H9 (cell line): ENCODE data around the gene EHMT2. TPM values are rescaled to one million over a fixed set of nuclear protein-coding genes. Genes with fewer than 3 reads are reported as not detected.
A peak's percentile ranks its signal among the peaks of the same experiment; 100 is the strongest.
"Not testable (repeated sequence)": the region's sequence is repeated elsewhere in the genome, so short reads cannot be mapped to it uniquely, and the experiment has no call there.

Experiments used
- DNase-seq: peaks from one replicate; pipeline ENCODE4 v3.0.0-alpha.2; 2017
- H2AFZ ChIP-seq: one replicate; pipeline ENCODE4 v1.6.1; 2013; ENCODE audit warnings: mild to moderate bottlenecking, low read length, control low read depth, moderate library complexity
- H2AK5ac ChIP-seq: 2 replicates; pipeline ENCODE4 v1.6.1; 2013; ENCODE audit warnings: low read length, control low read depth, mixed read lengths; ENCODE audit not compliant: insufficient read length
- H2BK120ac ChIP-seq: one replicate; pipeline ENCODE4 v1.6.1; 2013; ENCODE audit warnings: low read depth, mild to moderate bottlenecking, low read length, control low read depth, inconsistent platforms; ENCODE audit not compliant: poor library complexity, severe bottlenecking
- H2BK12ac ChIP-seq: 2 replicates; pipeline ENCODE4 v1.6.1; 2013; ENCODE audit warnings: low read length, control low read depth, mixed read lengths, low read depth; ENCODE audit not compliant: insufficient read length
- H2BK15ac ChIP-seq: 2 replicates; pipeline ENCODE4 v1.6.1; 2013; ENCODE audit warnings: low read depth, low read length, control low read depth
- H2BK20ac ChIP-seq: one replicate; pipeline ENCODE4 v1.6.1; 2013; ENCODE audit warnings: low read depth, mild to moderate bottlenecking, low read length, control low read depth, inconsistent platforms; ENCODE audit not compliant: poor library complexity, severe bottlenecking
- H2BK5ac ChIP-seq: 2 replicates; pipeline ENCODE4 v1.6.1; 2013; ENCODE audit warnings: low read length, control low read depth, mixed read lengths; ENCODE audit not compliant: insufficient read length
- H3K14ac ChIP-seq: 2 replicates; pipeline ENCODE4 v1.6.1; 2013; ENCODE audit warnings: low read length, control low read depth; ENCODE audit not compliant: insufficient read depth
- H3K18ac ChIP-seq: 2 replicates; pipeline ENCODE4 v1.6.1; 2013; ENCODE audit warnings: low read depth, mild to moderate bottlenecking, mixed read lengths, low read length, control low read depth; ENCODE audit not compliant: insufficient read length
- H3K23ac ChIP-seq: 2 replicates; pipeline ENCODE4 v1.6.1; 2013; ENCODE audit warnings: low read length, control low read depth, mixed read lengths, low read depth; ENCODE audit not compliant: insufficient read length
- H3K23me2 ChIP-seq: 2 replicates; pipeline ENCODE4 v1.6.1; 2013; ENCODE audit warnings: low read depth, mild to moderate bottlenecking, mixed read lengths, low read length, control low read depth; ENCODE audit not compliant: insufficient read length, poor library complexity, severe bottlenecking
- H3K27ac ChIP-seq: 2 replicates; pipeline ENCODE4 v1.5.1; 2013; ENCODE audit warnings: low read length, control low read depth, mixed read lengths, low read depth; ENCODE audit not compliant: insufficient read length
- H3K27me3 ChIP-seq: 2 replicates; pipeline ENCODE4 v1.6.1; 2013; ENCODE audit warnings: low read length, control low read depth, inconsistent platforms; ENCODE audit not compliant: insufficient read depth
- H3K4ac ChIP-seq: 2 replicates; pipeline ENCODE4 v1.6.1; 2013; ENCODE audit warnings: low read depth, mild to moderate bottlenecking, control low read depth, inconsistent platforms, low read length, moderate library complexity
- H3K4me1 ChIP-seq: 2 replicates; pipeline ENCODE4 v1.6.1; 2013; ENCODE audit warnings: low read length, control low read depth, inconsistent platforms; ENCODE audit not compliant: insufficient read depth
- H3K4me2 ChIP-seq: 2 replicates; pipeline ENCODE4 v1.6.1; 2013; ENCODE audit warnings: low read length, control low read depth, mixed read lengths; ENCODE audit not compliant: insufficient read length, insufficient read depth
- H3K56ac ChIP-seq: 2 replicates; pipeline ENCODE4 v1.6.1; 2013; ENCODE audit warnings: low read depth, mild to moderate bottlenecking, mixed read lengths, low read length, control low read depth; ENCODE audit not compliant: insufficient read length
- H3K79me1 ChIP-seq: 2 replicates; pipeline ENCODE4 v1.6.1; 2013; ENCODE audit warnings: low read depth, mild to moderate bottlenecking, moderate library complexity, low read length, control low read depth, inconsistent platforms; ENCODE audit not compliant: insufficient read depth, poor library complexity, severe bottlenecking
- H3K79me2 ChIP-seq: 2 replicates; pipeline ENCODE4 v1.6.1; 2013; ENCODE audit warnings: low read length, control low read depth, inconsistent platforms; ENCODE audit not compliant: insufficient read depth
- H3K9ac ChIP-seq: 2 replicates; pipeline ENCODE4 v1.6.1; 2013; ENCODE audit warnings: low read length, control low read depth, mixed read lengths; ENCODE audit not compliant: insufficient read length; ENCODE audit errors: extremely low read depth
- H3K9me3 ChIP-seq: one replicate; pipeline ENCODE4 v1.6.1; 2013; ENCODE audit warnings: low read depth, low read length, inconsistent platforms; ENCODE audit not compliant: control insufficient read depth
- H3T11ph ChIP-seq: one replicate; pipeline ENCODE4 v1.6.1; 2013; ENCODE audit warnings: mild to moderate bottlenecking, low read length, control low read depth, inconsistent platforms
- H4K20me1 ChIP-seq: one replicate; pipeline ENCODE4 v1.6.1; 2013; ENCODE audit not compliant: control insufficient read depth, insufficient read length, insufficient read depth
- H4K5ac ChIP-seq: 2 replicates; pipeline ENCODE4 v1.6.1; 2013; ENCODE audit warnings: low read depth, mild to moderate bottlenecking, mixed read lengths, low read length, control low read depth; ENCODE audit not compliant: insufficient read length
- H4K8ac ChIP-seq: replicated peaks from 2 replicates; pipeline ENCODE4 v1.6.1; 2013; ENCODE audit warnings: low read length, control low read depth, mixed read lengths, low read depth; ENCODE audit not compliant: insufficient read length
- H4K91ac ChIP-seq: 2 replicates; pipeline ENCODE4 v1.6.1; 2013; ENCODE audit warnings: low read depth, mild to moderate bottlenecking, moderate library complexity, mixed read lengths, low read length, control low read depth; ENCODE audit not compliant: insufficient read length
- H3K27ac Mint-ChIP-seq, 3 experiments: 2 replicates in 2 of 3; 3 replicates in 1 of 3; pipeline ENCODE4 v1.8.0; 2020 to 2021; ENCODE audit warnings: mixed read lengths in 3 of 3, mild to moderate bottlenecking in 1 of 3, moderate library complexity in 1 of 3
- H3K27me3 Mint-ChIP-seq: 2 replicates; pipeline ENCODE4 v1.8.0; 2021; ENCODE audit warnings: low read depth, mild to moderate bottlenecking, moderate library complexity, mixed read lengths
- H3K36me3 Mint-ChIP-seq, 3 experiments: 2 replicates in 2 of 3; 3 replicates in 1 of 3; pipeline ENCODE4 v1.8.0; 2020 to 2021; ENCODE audit warnings: low read depth in 3 of 3, mixed read lengths in 3 of 3; ENCODE audit not compliant: insufficient read depth in 1 of 3
- H3K4me1 Mint-ChIP-seq, 2 experiments: 2 replicates each; pipeline ENCODE4 v1.8.0; 2020; ENCODE audit warnings: mixed read lengths in 2 of 2
- H3K4me3 Mint-ChIP-seq, 2 experiments: 2 replicates in 1 of 2; 3 replicates in 1 of 2; pipeline ENCODE4 v1.8.0; 2020 to 2021; ENCODE audit warnings: mild to moderate bottlenecking in 2 of 2, mixed read lengths in 2 of 2, moderate library complexity in 1 of 2
- H3K9me3 Mint-ChIP-seq, 2 experiments: 2 replicates in 1 of 2; 3 replicates in 1 of 2; pipeline ENCODE4 v1.8.0; 2020; ENCODE audit warnings: mild to moderate bottlenecking in 2 of 2, mixed read lengths in 2 of 2, moderate library complexity in 1 of 2
- CTCF ChIP-seq: fragments of 200-600 bp; sonication (generic); conservative IDR thresholded peaks from 3 replicates; pipeline ENCODE4 v1.8.0; 2021; ENCODE audit warnings: antibody characterized with exemption, mild to moderate bottlenecking
- WGBS: extraction: QIAGEN DNeasy Blood & Tissue Kit; methylation state at CpG from one replicate; pipeline ENCODE4 v1.1.7; 2013; ENCODE audit warnings: missing lambda C conversion rate, low lambda C conversion rate, mixed read lengths; ENCODE audit not compliant: insufficient read length; ENCODE audit errors: extremely low coverage; 5-methylcytosine and 5-hydroxymethylcytosine counted together
- total RNA-seq: library from RNA; stranded (reverse); gene quantifications from 2 replicates; pipeline ENCODE4 v1.2.1, GENCODE V29; 2021

The EHMT2 gene
- total RNA-seq, 1 experiment from 2014 or later = 124 TPM

- WGBS = no CpG with 5 or more reads among the region's 7 CpGs
Measured at GRCh38 chr6:31907158-31907813, 9.8 kb upstream of the EHMT2 start.

DNA sequence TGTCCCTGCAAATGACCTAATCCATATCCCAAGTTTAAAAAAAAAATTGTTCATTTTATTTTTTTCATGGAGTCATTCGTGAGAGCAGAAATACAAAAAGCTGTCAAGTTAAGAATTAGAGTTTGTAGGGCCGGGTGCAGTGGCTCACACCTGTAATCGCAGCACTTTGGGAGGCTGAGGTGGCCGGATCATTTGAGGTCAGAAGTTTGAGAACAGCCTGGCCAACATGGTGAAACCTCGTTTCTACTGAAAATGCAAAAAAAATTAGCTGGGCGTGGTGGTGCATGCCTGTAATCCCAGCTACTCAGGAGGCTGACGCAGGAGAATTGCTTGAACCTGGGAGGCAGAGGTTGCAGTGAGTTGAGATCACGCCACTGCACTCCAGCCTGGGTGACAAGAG, 9.2 kb upstream of the EHMT2 start:
- H3K4ac ChIP-seq, H3K18ac ChIP-seq, H3K27me3 ChIP-seq, H2BK15ac ChIP-seq, H4K91ac ChIP-seq, H3K56ac ChIP-seq, H3K9me3 ChIP-seq, H2AFZ ChIP-seq, H3K27ac ChIP-seq, H3K4me1 ChIP-seq, H2BK5ac ChIP-seq, H3K23me2 ChIP-seq, H3K27me3 Mint-ChIP-seq, H3K79me1 ChIP-seq, H4K8ac ChIP-seq, H3T11ph ChIP-seq, H3K4me2 ChIP-seq, H4K20me1 ChIP-seq, H3K36me3 Mint-ChIP-seq, H3K79me2 ChIP-seq, H3K9ac ChIP-seq, H2BK120ac ChIP-seq, H3K9me3 Mint-ChIP-seq, H3K14ac ChIP-seq, H3K23ac ChIP-seq, H2BK12ac ChIP-seq, H2BK20ac ChIP-seq, DNase-seq, H4K5ac ChIP-seq, H2AK5ac ChIP-seq: not testable (repeated sequence)
- peak overlapping the region in 1 of 2 experiments; percentile 31; a peak in 1 of 5 replicates for H3K4me3 Mint-ChIP-seq
- H3K4me1 Mint-ChIP-seq = peaks cover 17 to 22% of the 10 kb centered on the region in 2 experiments
- H3K27ac Mint-ChIP-seq = peak overlapping the region in 1 of 3 experiments; percentile 67; a peak in 3 of 7 replicates
- WGBS = no CpG with 5 or more reads among the region's 8 CpGs

More at GRCh38 chr6:31907158-31907813, 9.8 kb upstream of the EHMT2 start:
- Mint-ChIP-seq H3K4me3 (no peak overlapping the region), H3K27me3 (peaks cover under 1% of the 10 kb centered on the region), H3K36me3 (no peaks in the 10 kb centered on the region), H3K9me3 (no peaks in the 10 kb centered on the region; a peak in 1 of 5 replicates), H3K4me1 (peaks cover 17 to 23% of the 10 kb centered on the region in 2 experiments), H3K27ac (no peak overlapping the region)
- Histone ChIP-seq H3K79me1 (no peaks in the 10 kb centered on the region), H3K9ac (no peak overlapping the region), H2BK120ac (no peak overlapping the region), H2AFZ (no peak overlapping the region), H3K27ac (no peak overlapping the region), H3K56ac (no peak overlapping the region), H4K91ac (no peak overlapping the region), H2AK5ac (no peak overlapping the region), H2BK15ac (no peak overlapping the region), H3T11ph (no peak overlapping the region), H3K14ac (no peak overlapping the region), H3K4me1 (no peaks in the 10 kb centered on the region; the same call in 1 of the 2 replicates), H4K5ac (no peak overlapping the region), H3K18ac (no peak overlapping the region), H3K79me2 (no peaks in the 10 kb centered on the region), H3K4me2 (no peak overlapping the region), H3K9me3 (no peaks in the 10 kb centered on the region), H2BK5ac (no peak overlapping the region), H3K23ac (no peak overlapping the region), H4K20me1 (no peaks in the 10 kb centered on the region), H2BK12ac (no peak overlapping the region), H3K27me3 (no peaks in the 10 kb centered on the region), H3K4ac (no peak overlapping the region), H2BK20ac (no peak overlapping the region), H3K23me2 (no peaks in the 10 kb centered on the region), H4K8ac (no peak overlapping the region)
- DNase-seq = no peak
- TF ChIP-seq CTCF = no peak
